Medulla oblongata (tissue), 1 donor: ENCODE measurements around the gene YBX1.
"Not testable (repeated sequence)": the region's sequence is repeated elsewhere in the genome, so short reads cannot be mapped to it uniquely, and the experiment has no call there.

Experiments
- DNase-seq: peaks from one replicate; pipeline ENCODE4 v3.0.0-alpha.2; 2015; ENCODE audit errors: extremely low spot score

Gene YBX1

GRCh38 chr1:42689912-42690311 lies 7.7 kb downstream of the YBX1 start:
- DNase-seq = no peak

- no peak for DNase-seq
These were observed 8.4 kb downstream of the YBX1 start for GRCh38 chr1:42690477-42691156.

- DNase-seq = no peak
These were observed 8.9 kb downstream of the YBX1 start for GRCh38 chr1:42691157-42691498.

- DNase-seq = no peak
These were observed 10.2 kb downstream of the YBX1 start for GRCh38 chr1:42692461-42692860.

- DNase-seq = no peak
These were observed 10.7 kb downstream of the YBX1 start for GRCh38 chr1:42692911-42693310.

GRCh38 chr1:42698081-42698813 lies 16.0 kb downstream of the YBX1 start:
- no peak for DNase-seq

GRCh38 chr1:42700006-42700405 lies 17.8 kb downstream of the YBX1 start:
- no peak for DNase-seq

- no peak for DNase-seq
These were observed 21.8 kb downstream of the YBX1 start for GRCh38 chr1:42703888-42704464.

GRCh38 chr1:42712808-42713207 lies 30.6 kb downstream of the YBX1 start:
- DNase-seq = not testable (repeated sequence)

GRCh38 chr1:42713293-42713692 lies 31.1 kb downstream of the YBX1 start:
- DNase-seq = no peak

GRCh38 chr1:42714441-42714840 lies 32.2 kb downstream of the YBX1 start:
- not testable (repeated sequence) for DNase-seq

GRCh38 chr1:42720868-42721267 lies 38.6 kb downstream of the YBX1 start:
- DNase-seq = no peak

- DNase-seq = no peak
These were observed 39.7 kb downstream of the YBX1 start for GRCh38 chr1:42721926-42722325.

GRCh38 chr1:42722403-42722802 lies 40.2 kb downstream of the YBX1 start:
- not testable (repeated sequence) for DNase-seq

GRCh38 chr1:42723511-42723910 lies 41.3 kb downstream of the YBX1 start:
- DNase-seq = no peak

- not testable (repeated sequence) for DNase-seq
These were observed 43.6 kb downstream of the YBX1 start for GRCh38 chr1:42725820-42726219.

- DNase-seq = no peak
These were observed 47.8 kb downstream of the YBX1 start for GRCh38 chr1:42730002-42730401.

GRCh38 chr1:42730988-42731387 lies 48.8 kb downstream of the YBX1 start:
- no peak for DNase-seq

GRCh38 chr1:42731585-42731984 lies 49.4 kb downstream of the YBX1 start:
- DNase-seq = no peak

GRCh38 chr1:42732126-42732680 lies 50.0 kb downstream of the YBX1 start:
- DNase-seq = no peak

- no peak for DNase-seq
These were observed 51.4 kb downstream of the YBX1 start for GRCh38 chr1:42733415-42734200.
